Type B pancreatic cell (in vitro differentiated cells): Measurements from ENCODE around the gene COASY. TPM values are rescaled to one million over a fixed set of nuclear protein-coding genes. Genes with fewer than 3 reads are reported as not detected.
A peak's percentile ranks its signal among the peaks of the same experiment; 100 is the strongest.

Experiments
- DNase-seq: peaks from one replicate; pipeline ENCODE4 v3.0.0; 2021; ENCODE audit warnings: mixed read lengths; ENCODE audit not compliant: unreplicated experiment; ENCODE audit errors: extremely low spot score
- H3K27ac Mint-ChIP-seq: 2 replicates; pipeline ENCODE4 v1.8.0; 2021; ENCODE audit warnings: mild to moderate bottlenecking, mixed read lengths
- H3K27me3 Mint-ChIP-seq: 2 replicates; pipeline ENCODE4 v1.8.0; 2021; ENCODE audit warnings: mixed read lengths
- H3K36me3 Mint-ChIP-seq: 2 replicates; pipeline ENCODE4 v1.8.0; 2021; ENCODE audit warnings: mixed read lengths
- H3K4me1 Mint-ChIP-seq: one replicate; pipeline ENCODE4 v1.8.0; 2021; ENCODE audit warnings: mixed read lengths; ENCODE audit not compliant: unreplicated experiment
- H3K4me3 Mint-ChIP-seq: 2 replicates; pipeline ENCODE4 v1.8.0; 2021; ENCODE audit warnings: mild to moderate bottlenecking, mixed read lengths
- H3K9me3 Mint-ChIP-seq: 2 replicates; pipeline ENCODE4 v1.8.0; 2021; ENCODE audit warnings: mixed read lengths
- CTCF ChIP-seq: fragments of 200-600 bp; sonication (generic); conservative IDR thresholded peaks from 2 replicates; pipeline ENCODE4 v1.5.0; 2021; ENCODE audit warnings: antibody characterized with exemption, mild to moderate bottlenecking
- total RNA-seq: library from RNA; stranded (reverse); gene quantifications from 2 replicates; pipeline ENCODE4 v1.2.1, GENCODE V29; 2021; ENCODE audit warnings: low replicate concordance

The COASY gene
- total RNA-seq, 1 donor from 2014 or later, result 78.0 TPM

GRCh38 chr17:42574463-42574862 is 12.5 kb downstream of the COASY start:
- no peak overlapping the region for H3K27ac Mint-ChIP-seq
- peaks cover 25% of the 10 kb centered on the region for H3K4me1 Mint-ChIP-seq
- H3K4me3 Mint-ChIP-seq, result no peak overlapping the region
- DNase-seq, result no peak
- no peak for TF ChIP-seq CTCF
- no peaks in the 10 kb centered on the region for H3K27me3 Mint-ChIP-seq
- H3K9me3 Mint-ChIP-seq, result no peaks in the 10 kb centered on the region
- H3K36me3 Mint-ChIP-seq, result peaks cover 18% of the 10 kb centered on the region

- H3K4me1 Mint-ChIP-seq, result peaks cover 29% of the 10 kb centered on the region
- DNase-seq, result no peak
- no peaks in the 10 kb centered on the region for H3K9me3 Mint-ChIP-seq
- H3K27ac Mint-ChIP-seq, result peak overlapping the region; percentile 80
- TF ChIP-seq CTCF, result no peak
- H3K27me3 Mint-ChIP-seq, result no peaks in the 10 kb centered on the region
- peak overlapping the region; percentile 99 for H3K4me3 Mint-ChIP-seq
- H3K36me3 Mint-ChIP-seq, result peaks cover 13% of the 10 kb centered on the region
These were observed 15.2 kb downstream of the COASY start for GRCh38 chr17:42577140-42577531.

GRCh38 chr17:42577532-42578281 is 15.8 kb downstream of the COASY start, which contains the start of gene PSMC3IP:
Gene PSMC3IP, minus strand, starts transcription at chr17:42577729. Its CDS starts 43 bp downstream, at chr17:42577686.
- H3K27ac Mint-ChIP-seq, result peak within 1 kb of the TSS; percentile 94
- TF ChIP-seq CTCF, result no peak
- peaks cover 13% of the 10 kb centered on the region for H3K36me3 Mint-ChIP-seq
- peak; percentile 94 for DNase-seq
- H3K4me3 Mint-ChIP-seq, result peak within 1 kb of the TSS; percentile 99
- no peaks in the 10 kb centered on the region for H3K9me3 Mint-ChIP-seq
- H3K27me3 Mint-ChIP-seq, result no peaks in the 10 kb centered on the region
- peaks cover 29% of the 10 kb centered on the region for H3K4me1 Mint-ChIP-seq

GRCh38 chr17:42578282-42578869 is 16.4 kb downstream of the COASY start:
- Mint-ChIP-seq H3K4me1 (peaks cover 26% of the 10 kb centered on the region), H3K9me3 (no peaks in the 10 kb centered on the region), H3K36me3 (peaks cover 14% of the 10 kb centered on the region), H3K27me3 (no peaks in the 10 kb centered on the region), H3K27ac (peak overlapping the region; percentile 94), H3K4me3 (peak overlapping the region; percentile 99)
- peak; percentile 83 for TF ChIP-seq CTCF
- DNase-seq, result peak; percentile 79

- no peak for TF ChIP-seq CTCF
- peak overlapping the region; percentile 63 for H3K27ac Mint-ChIP-seq
These were observed 18.0 kb downstream of the COASY start for GRCh38 chr17:42579794-42580551.

More at GRCh38 chr17:42579794-42580551, 18.0 kb downstream of the COASY start:
- Mint-ChIP-seq H3K36me3 (peaks cover 12% of the 10 kb centered on the region), H3K27me3 (no peaks in the 10 kb centered on the region), H3K9me3 (no peaks in the 10 kb centered on the region), H3K4me1 (peaks cover 25% of the 10 kb centered on the region), H3K4me3 (peak overlapping the region; percentile 56)
- no peak for DNase-seq
